ENCODE data around the gene CNOT11.
"Not testable (repeated sequence)": the region's sequence is repeated elsewhere in the genome, so short reads cannot be mapped to it uniquely, and the experiment has no call there.

The CNOT11 gene

GRCh38 chr2:101252408-101253012 lies at the start of gene CNOT11:
Gene CNOT11, plus strand, starts transcription at chr2:101252886. Its CDS starts 79 bp downstream, at chr2:101252965.
- peak within 1 kb of the TSS; percentile 94 for H3K4me3 Mint-ChIP-seq
- no peaks in the 10 kb centered on the region for H3K9me3 Mint-ChIP-seq
- H3K27me3 Mint-ChIP-seq = no peaks in the 10 kb centered on the region
- peak within 1 kb of the TSS; percentile 91 for H3K27ac Mint-ChIP-seq
- ATAC-seq = peak; percentile 96
- H3K4me1 Mint-ChIP-seq = peaks cover 49% of the 10 kb centered on the region
- peaks cover 13% of the 10 kb centered on the region for H3K36me3 Mint-ChIP-seq (ENCODE audit: low read depth)
- DNase-seq = peak; percentile 99

- no peak for ATAC-seq
- Mint-ChIP-seq H3K27ac (peak overlapping the region; percentile 59), H3K4me3 (peak overlapping the region; percentile 44)
Measured at GRCh38 chr2:101204400-101205115, 48.1 kb upstream of the CNOT11 start.

GRCh38 chr2:101205521-101206479 lies 46.9 kb upstream of the CNOT11 start:
- peak overlapping the region; percentile 57 for H3K4me3 Mint-ChIP-seq

More at GRCh38 chr2:101204400-101205115, 48.1 kb upstream of the CNOT11 start:
- Mint-ChIP-seq H3K9me3 (no peaks in the 10 kb centered on the region), H3K36me3 (ENCODE audit: low read depth) (no peaks in the 10 kb centered on the region), H3K27me3 (no peaks in the 10 kb centered on the region), H3K4me1 (peaks cover 8% of the 10 kb centered on the region)
- DNase-seq = no peak

GRCh38 chr2:101208830-101209229 lies 43.9 kb upstream of the CNOT11 start:
- H3K4me1 Mint-ChIP-seq = peaks cover 8% of the 10 kb centered on the region
- H3K9me3 Mint-ChIP-seq = peaks cover 6% of the 10 kb centered on the region
- DNase-seq = no peak
- peak overlapping the region; percentile 24 for H3K27ac Mint-ChIP-seq
- no peaks in the 10 kb centered on the region for H3K36me3 Mint-ChIP-seq (ENCODE audit: low read depth)
- no peak for ATAC-seq
- no peak overlapping the region for H3K4me3 Mint-ChIP-seq
- no peaks in the 10 kb centered on the region for H3K27me3 Mint-ChIP-seq

More at GRCh38 chr2:101205521-101206479, 46.9 kb upstream of the CNOT11 start:
- Mint-ChIP-seq H3K9me3 (no peaks in the 10 kb centered on the region), H3K4me1 (peaks cover 8% of the 10 kb centered on the region), H3K36me3 (ENCODE audit: low read depth) (no peaks in the 10 kb centered on the region), H3K27me3 (no peaks in the 10 kb centered on the region), H3K27ac (peak overlapping the region; percentile 59)
- peak; percentile 32 for DNase-seq
- ATAC-seq = peak; percentile 88

- H3K4me3 Mint-ChIP-seq = no peak overlapping the region
- H3K27ac Mint-ChIP-seq = peak overlapping the region; percentile 34
- no peak for DNase-seq
- peaks cover under 1% of the 10 kb centered on the region for H3K36me3 Mint-ChIP-seq (ENCODE audit: low read depth)
- no peak for ATAC-seq
- peaks cover 3% of the 10 kb centered on the region for H3K27me3 Mint-ChIP-seq
- peaks cover 2% of the 10 kb centered on the region for H3K9me3 Mint-ChIP-seq
- peaks cover 9% of the 10 kb centered on the region for H3K4me1 Mint-ChIP-seq
Measured at GRCh38 chr2:101219246-101219645, 33.4 kb upstream of the CNOT11 start.

GRCh38 chr2:101220091-101220490 lies 32.6 kb upstream of the CNOT11 start:
- H3K27me3 Mint-ChIP-seq; H3K36me3 Mint-ChIP-seq (ENCODE audit: low read depth); DNase-seq; H3K9me3 Mint-ChIP-seq; ATAC-seq; H3K27ac Mint-ChIP-seq; H3K4me3 Mint-ChIP-seq: not testable (repeated sequence)
- peaks cover 13% of the 10 kb centered on the region for H3K4me1 Mint-ChIP-seq

GRCh38 chr2:101223814-101224231 lies 28.9 kb upstream of the CNOT11 start:
- H3K9me3 Mint-ChIP-seq = peaks cover 5% of the 10 kb centered on the region

GRCh38 chr2:101230541-101231001 lies 22.1 kb upstream of the CNOT11 start:
- no peaks in the 10 kb centered on the region for H3K36me3 Mint-ChIP-seq (ENCODE audit: low read depth)
- H3K27ac Mint-ChIP-seq = no peak overlapping the region
- no peaks in the 10 kb centered on the region for H3K9me3 Mint-ChIP-seq
- H3K4me3 Mint-ChIP-seq = no peak overlapping the region
- no peaks in the 10 kb centered on the region for H3K4me1 Mint-ChIP-seq
- H3K27me3 Mint-ChIP-seq = no peaks in the 10 kb centered on the region
- ATAC-seq (no peak), DNase-seq (no peak)

More at GRCh38 chr2:101223814-101224231, 28.9 kb upstream of the CNOT11 start:
- Mint-ChIP-seq H3K4me3 (peak overlapping the region; percentile 19), H3K36me3 (ENCODE audit: low read depth) (peaks cover 5% of the 10 kb centered on the region), H3K4me1 (peaks cover 13% of the 10 kb centered on the region), H3K27ac (peak overlapping the region; percentile 49), H3K27me3 (no peaks in the 10 kb centered on the region)
- peak; percentile 93 for ATAC-seq
- peak; percentile 37 for DNase-seq

GRCh38 chr2:101231240-101231639 lies 21.4 kb upstream of the CNOT11 start:
- no peaks in the 10 kb centered on the region for H3K9me3 Mint-ChIP-seq
- no peaks in the 10 kb centered on the region for H3K4me1 Mint-ChIP-seq
- no peak overlapping the region for H3K4me3 Mint-ChIP-seq
- H3K36me3 Mint-ChIP-seq (ENCODE audit: low read depth) = no peaks in the 10 kb centered on the region
- no peak for ATAC-seq
- no peak for DNase-seq
- no peak overlapping the region for H3K27ac Mint-ChIP-seq
- no peaks in the 10 kb centered on the region for H3K27me3 Mint-ChIP-seq

GRCh38 chr2:101231937-101232730 lies 20.6 kb upstream of the CNOT11 start:
- no peaks in the 10 kb centered on the region for H3K27me3 Mint-ChIP-seq
- ATAC-seq = no peak
- no peak overlapping the region for H3K27ac Mint-ChIP-seq

GRCh38 chr2:101232770-101233169 lies 19.9 kb upstream of the CNOT11 start:
- no peak overlapping the region for H3K27ac Mint-ChIP-seq
- H3K27me3 Mint-ChIP-seq = no peaks in the 10 kb centered on the region
- no peaks in the 10 kb centered on the region for H3K36me3 Mint-ChIP-seq (ENCODE audit: low read depth)
- no peak for DNase-seq
- no peak overlapping the region for H3K4me3 Mint-ChIP-seq
- H3K9me3 Mint-ChIP-seq = no peaks in the 10 kb centered on the region
- H3K4me1 Mint-ChIP-seq = no peaks in the 10 kb centered on the region
- ATAC-seq = no peak

More at GRCh38 chr2:101231937-101232730, 20.6 kb upstream of the CNOT11 start:
- H3K4me1 Mint-ChIP-seq = no peaks in the 10 kb centered on the region
- H3K9me3 Mint-ChIP-seq = no peaks in the 10 kb centered on the region
- H3K4me3 Mint-ChIP-seq = no peak overlapping the region
- H3K36me3 Mint-ChIP-seq (ENCODE audit: low read depth) = no peaks in the 10 kb centered on the region
- DNase-seq = no peak

- Mint-ChIP-seq H3K9me3 (no peaks in the 10 kb centered on the region), H3K4me1 (no peaks in the 10 kb centered on the region), H3K27me3 (no peaks in the 10 kb centered on the region), H3K36me3 (ENCODE audit: low read depth) (no peaks in the 10 kb centered on the region), H3K4me3 (no peak overlapping the region), H3K27ac (no peak overlapping the region)
- DNase-seq (no peak), ATAC-seq (no peak)
Measured at GRCh38 chr2:101234169-101234938, 18.3 kb upstream of the CNOT11 start.

- not testable (repeated sequence) for H3K27me3 Mint-ChIP-seq; H3K27ac Mint-ChIP-seq; DNase-seq; H3K4me3 Mint-ChIP-seq; H3K4me1 Mint-ChIP-seq; H3K36me3 Mint-ChIP-seq (ENCODE audit: low read depth); ATAC-seq; H3K9me3 Mint-ChIP-seq
Measured at GRCh38 chr2:101235956-101236355, 16.7 kb upstream of the CNOT11 start.

Measured in activated naive CD8-positive, alpha-beta T cell treated with anti-CD3 and anti-CD28 coated beads, Interleukin-2, amount 50 U/mL, for 24 hours (primary cell).